BJ (cell line): ENCODE results near the gene ZFYVE28. TPM values are rescaled to one million over a fixed set of nuclear protein-coding genes. Genes with fewer than 3 reads are reported as not detected.

Experiments
- CTCF ChIA-PET: fragments of 350-600 bp; formaldehyde crosslinking; extraction: SDS; loops from one replicate; lab custom pipeline; 2021; ENCODE audit warnings: antibody characterized with exemption, inconsistent platforms; lab: Yijun Ruan, JAX
- POLR2A ChIA-PET: fragments of 300-600 bp; sonication (Branson Sonifier 250); formaldehyde crosslinking; extraction: SDS; loops from one replicate; lab custom pipeline; 2021; ENCODE audit warnings: antibody characterized with exemption; lab: Charles Lee
- DNase-seq: peaks from one replicate; pipeline ENCODE4 v3.0.0-alpha.2; 2011; ENCODE audit warnings: low read depth
- H3K27me3 ChIP-seq: 2 replicates; pipeline ENCODE4 v1.6.0; 2011; ENCODE audit warnings: low read length; ENCODE audit not compliant: control insufficient read depth, insufficient read depth
- H3K36me3 ChIP-seq: 2 replicates; pipeline ENCODE4 v1.5.1; 2011; ENCODE audit warnings: low read length; ENCODE audit not compliant: control insufficient read depth, insufficient read depth
- H3K4me3 ChIP-seq: 2 replicates; pipeline ENCODE4 v1.5.1; 2011; ENCODE audit warnings: low read depth, mild to moderate bottlenecking, control low read depth, low read length
- CTCF ChIP-seq: IDR thresholded peaks from 2 replicates; pipeline ENCODE4 v1.5.1; 2011; ENCODE audit warnings: low read depth, mild to moderate bottlenecking, control low read depth, inconsistent platforms, low read length, moderate library complexity; ENCODE audit not compliant: insufficient read depth
- polyA plus RNA-seq: library from polyadenylated mRNA; depleted of rRNA; stranded (reverse); fragments of >200 nt; gene quantifications from 2 replicates; pipeline ENCODE4 v1.2.3, GENCODE V29; 2011

The ZFYVE28 gene
- polyA plus RNA-seq, 1 experiment: 4.4 TPM

- Histone ChIP-seq H3K4me3 (no peak overlapping the region), H3K36me3 (no peaks in the 10 kb centered on the region), H3K27me3 (no peaks in the 10 kb centered on the region; the same call in 1 of the 2 replicates)
- CTCF ChIA-PET: interaction anchor here (0.7 kb wide), 1 partner anchor 92 kb away, joined by 3 read pairs; no protein-coding TSS in a partner anchor
- no peak for DNase-seq
- POLR2A ChIA-PET: no interaction called here
- TF ChIP-seq CTCF: no peak
These were observed 97.7 kb downstream of the ZFYVE28 start for GRCh38 chr4:2320746-2321145.

GRCh38 chr4:2320152-2320551 lies 98.3 kb downstream of the ZFYVE28 start:
- Histone ChIP-seq H3K36me3 (no peaks in the 10 kb centered on the region), H3K4me3 (no peak overlapping the region), H3K27me3 (no peaks in the 10 kb centered on the region; the same call in 1 of the 2 replicates)
- CTCF ChIA-PET: interaction anchor here (0.7 kb wide), 1 partner anchor 93 kb away, joined by 3 read pairs; no protein-coding TSS in a partner anchor
- POLR2A ChIA-PET: no interaction called here
- DNase-seq: no peak
- TF ChIP-seq CTCF: no peak

- no peak for DNase-seq
- ChIA-PET CTCF (no interaction called here), POLR2A (no interaction called here)
- H3K27me3 ChIP-seq: no peaks in the 10 kb centered on the region; the same call in 1 of the 2 replicates
- H3K36me3 ChIP-seq: no peaks in the 10 kb centered on the region
- no peak for TF ChIP-seq CTCF
- no peak overlapping the region for H3K4me3 ChIP-seq
These were observed 99.6 kb downstream of the ZFYVE28 start for GRCh38 chr4:2318885-2319284.

- ChIA-PET POLR2A (no interaction called here), CTCF (no interaction called here)
- H3K36me3 ChIP-seq: no peaks in the 10 kb centered on the region
- DNase-seq: no peak
- H3K4me3 ChIP-seq: no peak overlapping the region
- TF ChIP-seq CTCF: no peak
- no peaks in the 10 kb centered on the region; the same call in 1 of the 2 replicates for H3K27me3 ChIP-seq
These were observed 100.0 kb downstream of the ZFYVE28 start for GRCh38 chr4:2318476-2318875.

GRCh38 chr4:2313366-2313765 lies 105.1 kb downstream of the ZFYVE28 start:
- Histone ChIP-seq H3K27me3 (no peaks in the 10 kb centered on the region), H3K36me3 (no peaks in the 10 kb centered on the region), H3K4me3 (no peak overlapping the region)
- no peak for DNase-seq
- ChIA-PET POLR2A (no interaction called here), CTCF (no interaction called here)
- TF ChIP-seq CTCF: no peak
